ENCODE measurements around the gene PTPRM. TPM values are rescaled to one million over a fixed set of nuclear protein-coding genes. Genes with fewer than 3 reads are reported as not detected.

Gene PTPRM
- polyA plus RNA-seq, 1 donor from 2014 or later: 126 TPM

DNA sequence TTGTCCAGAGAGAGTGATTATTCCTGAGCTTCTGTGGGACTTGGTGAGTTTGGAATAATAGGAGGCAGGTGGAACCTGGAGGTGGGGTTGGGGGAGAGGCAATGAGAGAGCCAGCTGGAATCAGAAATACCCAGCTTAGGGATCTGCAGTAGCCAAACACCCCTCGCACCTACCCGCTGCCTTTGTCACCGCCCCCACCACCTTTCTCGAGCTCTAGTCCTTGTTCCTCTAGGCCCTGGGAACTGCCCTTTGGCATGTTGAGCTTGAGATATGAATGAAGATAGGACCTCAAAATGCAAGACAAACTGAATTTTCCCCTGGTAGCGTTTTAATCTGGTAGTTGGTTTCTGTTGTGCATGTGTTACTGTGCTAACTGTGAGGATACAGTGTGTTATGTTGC lies 242.9 kb downstream of the PTPRM start:
- Histone ChIP-seq H3K9me2 (ENCODE audit: insufficient read depth, low read length) (no peaks in the 10 kb centered on the region), H3K79me2 (replicated peaks; ENCODE audit: insufficient read depth, low read length) (no peaks in the 10 kb centered on the region), H4K20me1 (ENCODE audit: insufficient read depth) (no peaks in the 10 kb centered on the region), H2AFZ (ENCODE audit: low read depth, low read length) (no peak overlapping the region), H3K9ac (ENCODE audit: low read length) (no peak overlapping the region), H3K4me3 (ENCODE audit: low read length) (no peak overlapping the region), H3K4me2 (ENCODE audit: low read length) (no peak overlapping the region), H3K36me3 (ENCODE audit: insufficient read depth, low read length) (no peaks in the 10 kb centered on the region), H3K27ac (ENCODE audit: low read length) (no peak overlapping the region), H3K9me3 (ENCODE audit: low read length) (no peaks in the 10 kb centered on the region), H3K27me3 (ENCODE audit: insufficient read depth, low read depth, low read length) (peaks cover 3% of the 10 kb centered on the region), H3F3A (ENCODE audit: insufficient read depth, low read length, poor library complexity, severe bottlenecking) (no peaks in the 10 kb centered on the region)
- no peak for TF ChIP-seq SMC3 (conservative IDR thresholded peaks at IDR 0.05; ENCODE audit: poor library complexity)
- TF ChIP-seq MXI1 (conservative IDR thresholded peaks at IDR 0.05; ENCODE audit: poor library complexity, severe bottlenecking): no peak
- TF ChIP-seq EZH2 (IDR thresholded peaks at IDR 0.05; ENCODE audit: borderline replicate concordance, insufficient read depth, low read length, poor library complexity, severe bottlenecking): no peak
- TF ChIP-seq, protein P1, sequence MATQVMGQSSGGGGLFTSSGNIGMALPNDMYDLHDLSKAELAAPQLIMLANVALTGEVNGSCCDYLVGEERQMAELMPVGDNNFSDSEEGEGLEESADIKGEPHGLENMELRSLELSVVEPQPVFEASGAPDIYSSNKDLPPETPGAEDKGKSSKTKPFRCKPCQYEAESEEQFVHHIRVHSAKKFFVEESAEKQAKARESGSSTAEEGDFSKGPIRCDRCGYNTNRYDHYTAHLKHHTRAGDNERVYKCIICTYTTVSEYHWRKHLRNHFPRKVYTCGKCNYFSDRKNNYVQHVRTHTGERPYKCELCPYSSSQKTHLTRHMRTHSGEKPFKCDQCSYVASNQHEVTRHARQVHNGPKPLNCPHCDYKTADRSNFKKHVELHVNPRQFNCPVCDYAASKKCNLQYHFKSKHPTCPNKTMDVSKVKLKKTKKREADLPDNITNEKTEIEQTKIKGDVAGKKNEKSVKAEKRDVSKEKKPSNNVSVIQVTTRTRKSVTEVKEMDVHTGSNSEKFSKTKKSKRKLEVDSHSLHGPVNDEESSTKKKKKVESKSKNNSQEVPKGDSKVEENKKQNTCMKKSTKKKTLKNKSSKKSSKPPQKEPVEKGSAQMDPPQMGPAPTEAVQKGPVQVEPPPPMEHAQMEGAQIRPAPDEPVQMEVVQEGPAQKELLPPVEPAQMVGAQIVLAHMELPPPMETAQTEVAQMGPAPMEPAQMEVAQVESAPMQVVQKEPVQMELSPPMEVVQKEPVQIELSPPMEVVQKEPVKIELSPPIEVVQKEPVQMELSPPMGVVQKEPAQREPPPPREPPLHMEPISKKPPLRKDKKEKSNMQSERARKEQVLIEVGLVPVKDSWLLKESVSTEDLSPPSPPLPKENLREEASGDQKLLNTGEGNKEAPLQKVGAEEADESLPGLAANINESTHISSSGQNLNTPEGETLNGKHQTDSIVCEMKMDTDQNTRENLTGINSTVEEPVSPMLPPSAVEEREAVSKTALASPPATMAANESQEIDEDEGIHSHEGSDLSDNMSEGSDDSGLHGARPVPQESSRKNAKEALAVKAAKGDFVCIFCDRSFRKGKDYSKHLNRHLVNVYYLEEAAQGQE (IDR thresholded peaks at IDR 0.05; ENCODE audit: borderline replicate concordance): no peak
- TF ChIP-seq EP300 (conservative IDR thresholded peaks at IDR 0.05; ENCODE audit: poor library complexity, severe bottlenecking): no peak
- TF ChIP-seq, protein P2, sequence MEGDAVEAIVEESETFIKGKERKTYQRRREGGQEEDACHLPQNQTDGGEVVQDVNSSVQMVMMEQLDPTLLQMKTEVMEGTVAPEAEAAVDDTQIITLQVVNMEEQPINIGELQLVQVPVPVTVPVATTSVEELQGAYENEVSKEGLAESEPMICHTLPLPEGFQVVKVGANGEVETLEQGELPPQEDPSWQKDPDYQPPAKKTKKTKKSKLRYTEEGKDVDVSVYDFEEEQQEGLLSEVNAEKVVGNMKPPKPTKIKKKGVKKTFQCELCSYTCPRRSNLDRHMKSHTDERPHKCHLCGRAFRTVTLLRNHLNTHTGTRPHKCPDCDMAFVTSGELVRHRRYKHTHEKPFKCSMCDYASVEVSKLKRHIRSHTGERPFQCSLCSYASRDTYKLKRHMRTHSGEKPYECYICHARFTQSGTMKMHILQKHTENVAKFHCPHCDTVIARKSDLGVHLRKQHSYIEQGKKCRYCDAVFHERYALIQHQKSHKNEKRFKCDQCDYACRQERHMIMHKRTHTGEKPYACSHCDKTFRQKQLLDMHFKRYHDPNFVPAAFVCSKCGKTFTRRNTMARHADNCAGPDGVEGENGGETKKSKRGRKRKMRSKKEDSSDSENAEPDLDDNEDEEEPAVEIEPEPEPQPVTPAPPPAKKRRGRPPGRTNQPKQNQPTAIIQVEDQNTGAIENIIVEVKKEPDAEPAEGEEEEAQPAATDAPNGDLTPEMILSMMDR (IDR thresholded peaks at IDR 0.05; ENCODE audit: poor library complexity, severe bottlenecking): no peak

DNA sequence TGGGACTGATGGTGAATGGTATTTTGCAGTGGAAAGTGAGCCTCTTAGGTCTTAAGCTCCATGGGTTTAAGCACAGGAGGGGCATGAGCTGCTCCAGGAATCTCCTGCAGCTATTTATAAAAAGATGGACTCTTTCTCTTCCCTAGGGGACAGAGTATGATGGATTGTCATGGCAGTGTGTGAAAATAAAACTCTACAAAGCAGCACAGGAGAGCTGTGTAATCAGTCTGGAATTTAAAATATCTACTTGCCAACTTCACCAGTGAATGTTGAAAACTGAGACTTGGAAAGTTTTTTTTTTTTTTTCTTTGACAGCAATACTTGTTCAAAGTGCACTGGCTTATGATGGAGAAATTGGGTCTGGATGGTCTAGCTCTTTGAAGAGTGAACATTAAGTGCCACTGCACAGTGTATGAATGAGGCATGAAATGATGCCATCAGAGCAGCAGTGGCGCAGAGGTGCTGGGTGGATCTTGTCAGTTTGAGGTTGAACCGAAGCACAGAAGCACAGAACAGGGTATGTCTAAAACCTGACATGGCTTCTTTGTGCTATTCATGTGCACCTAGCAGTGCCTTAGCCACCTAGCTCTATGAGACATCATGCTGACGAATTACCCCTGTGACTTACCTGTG lies 245.4 kb downstream of the PTPRM start:
- H3K27me3 ChIP-seq (ENCODE audit: insufficient read depth, low read depth, low read length): peaks cover 3% of the 10 kb centered on the region
- H4K20me1 ChIP-seq (ENCODE audit: insufficient read depth): no peaks in the 10 kb centered on the region
- H3K4me2 ChIP-seq (ENCODE audit: low read length): no peak overlapping the region
- no peaks in the 10 kb centered on the region for H3K36me3 ChIP-seq (ENCODE audit: insufficient read depth, low read length)
- no peak overlapping the region for H3K27ac ChIP-seq (ENCODE audit: low read length)
- H3K4me3 ChIP-seq (ENCODE audit: low read length): no peak overlapping the region
- no peaks in the 10 kb centered on the region for H3K9me2 ChIP-seq (ENCODE audit: insufficient read depth, low read length)
- no peaks in the 10 kb centered on the region for H3K79me2 ChIP-seq (replicated peaks; ENCODE audit: insufficient read depth, low read length)
- TF ChIP-seq SMC3 (conservative IDR thresholded peaks at IDR 0.05; ENCODE audit: poor library complexity) (no peak), EP300 (conservative IDR thresholded peaks at IDR 0.05; ENCODE audit: poor library complexity, severe bottlenecking) (no peak), POLR2AphosphoS5 (IDR thresholded peaks at IDR 0.05) (no peak), TAF1 (IDR thresholded peaks at IDR 0.05; ENCODE audit: low read depth) (no peak), MXI1 (conservative IDR thresholded peaks at IDR 0.05; ENCODE audit: poor library complexity, severe bottlenecking) (no peak), EZH2 (IDR thresholded peaks at IDR 0.05; ENCODE audit: borderline replicate concordance, insufficient read depth, low read length, poor library complexity, severe bottlenecking) (no peak), RAD21 (conservative IDR thresholded peaks at IDR 0.05) (no peak)
- TF ChIP-seq, protein P1 (IDR thresholded peaks at IDR 0.05; ENCODE audit: borderline replicate concordance): no peak
- TF ChIP-seq, protein P2 (IDR thresholded peaks at IDR 0.05; ENCODE audit: poor library complexity, severe bottlenecking): no peak
- H3F3A ChIP-seq (ENCODE audit: insufficient read depth, low read length, poor library complexity, severe bottlenecking): no peaks in the 10 kb centered on the region
- H2AFZ ChIP-seq (ENCODE audit: low read depth, low read length): no peak overlapping the region
- no peaks in the 10 kb centered on the region for H3K9me3 ChIP-seq (ENCODE audit: low read length)
- H3K9ac ChIP-seq (ENCODE audit: low read length): no peak overlapping the region
